Urinary bladder (tissue), 4 donors: ENCODE measurements around the gene VPS9D1. TPM values are rescaled to one million over a fixed set of nuclear protein-coding genes. Genes with fewer than 3 reads are reported as not detected.
"Not testable (repeated sequence)": the region's sequence is repeated elsewhere in the genome, so short reads cannot be mapped to it uniquely, and the experiment has no call there.

Experiments used
- DNase-seq: peaks from one replicate; pipeline ENCODE4 v3.0.0-alpha.2; 2015; ENCODE audit errors: extremely low spot score
- H3K27ac ChIP-seq: one replicate; pipeline ENCODE4 v1.5.1; 2013; ENCODE audit warnings: low read depth, mild to moderate bottlenecking, moderate library complexity
- H3K36me3 ChIP-seq: one replicate; pipeline ENCODE4 v1.6.1; 2013; ENCODE audit warnings: mild to moderate bottlenecking, moderate library complexity; ENCODE audit not compliant: insufficient read depth
- H3K4me1 ChIP-seq: one replicate; pipeline ENCODE4 v1.6.1; 2013; ENCODE audit warnings: mild to moderate bottlenecking, moderate library complexity; ENCODE audit not compliant: insufficient read depth
- H3K4me3 ChIP-seq: one replicate; pipeline ENCODE4 v1.5.1; 2013; ENCODE audit warnings: low read depth, low read length
- WGBS: extraction: QIAGEN DNeasy Blood & Tissue Kit; methylation state at CpG from one replicate; pipeline ENCODE4 v1.1.7; 2013; 5-methylcytosine and 5-hydroxymethylcytosine counted together
- polyA plus RNA-seq: library from polyadenylated mRNA; stranded (reverse); fragments of 200-250 nt; gene quantifications from one replicate; pipeline ENCODE4 v1.2.3, GENCODE V29; 2013
- total RNA-seq: library from RNA; depleted of rRNA; stranded (reverse); fragments of >200 nt; gene quantifications from one replicate; pipeline ENCODE4 v1.2.3, GENCODE V29; 2014
- donor health status: healthy with polysubstance abuse.
- donor health status: healthy.

The VPS9D1 gene
- total and polyA plus RNA-seq, 2 donors = 5.7 to 11.0 TPM

- Histone ChIP-seq H3K4me3 (no peak overlapping the region), H3K27ac (no peak overlapping the region), H3K4me1 (peaks cover 4% of the 10 kb centered on the region), H3K36me3 (peaks cover 3% of the 10 kb centered on the region)
- DNase-seq = no peak
- WGBS = 85% methylated on average over 32 of the region's 32 CpGs
Observed at GRCh38 chr16:89697616-89698331, 22.9 kb downstream of the VPS9D1 start.

DNA sequence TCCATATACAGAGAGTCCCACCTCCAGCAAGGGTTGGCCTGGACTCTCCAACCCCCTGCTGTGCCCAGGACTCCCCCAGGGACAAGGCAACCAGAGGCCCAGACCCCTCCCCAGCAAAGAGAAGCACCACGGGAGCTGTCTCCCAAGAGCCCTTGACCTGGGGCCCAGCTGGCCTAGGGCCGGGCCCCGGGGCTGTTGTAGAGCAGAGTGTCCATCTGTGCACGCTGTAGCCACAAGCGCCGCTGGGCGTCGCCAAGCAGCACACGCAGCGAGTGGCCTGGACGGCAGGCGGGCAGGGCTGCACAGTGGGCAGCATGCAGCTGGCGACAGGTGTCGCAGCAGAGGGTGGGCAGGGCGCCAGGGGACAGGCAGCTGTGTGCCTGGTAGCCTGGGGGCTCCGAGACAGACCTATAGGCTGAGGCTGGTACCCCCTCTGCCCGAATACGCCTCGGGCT, 23.5 kb downstream of the VPS9D1 start:
- no peak overlapping the region for H3K27ac ChIP-seq
- peaks cover 4% of the 10 kb centered on the region for H3K4me1 ChIP-seq
- H3K36me3 ChIP-seq = peaks cover 3% of the 10 kb centered on the region
- WGBS = 87% methylated on average over 19 of the region's 19 CpGs
- no peak overlapping the region for H3K4me3 ChIP-seq
- DNase-seq = no peak

DNA sequence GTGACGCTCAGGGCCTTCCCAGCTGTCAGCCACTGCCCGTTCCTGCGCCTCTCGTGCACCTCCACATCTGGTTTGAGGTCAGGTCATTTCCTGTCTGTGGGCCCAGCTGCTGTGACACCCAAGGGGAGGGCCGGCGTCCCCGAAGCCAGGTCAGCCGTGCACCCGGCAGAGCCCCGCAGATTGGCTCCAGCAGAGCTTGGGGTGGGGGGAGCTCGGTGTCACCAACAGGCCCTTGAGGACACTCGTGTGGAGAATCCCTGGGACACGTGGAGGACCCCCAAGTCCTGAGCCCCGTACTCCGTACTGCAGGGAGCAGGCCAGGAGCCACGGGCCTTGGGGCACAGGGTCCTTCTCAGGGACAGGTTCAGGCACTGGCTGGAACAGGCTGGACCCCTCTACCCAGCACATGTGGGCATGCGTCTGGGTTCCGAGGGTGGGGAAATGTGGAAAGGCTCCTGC, 24.0 kb downstream of the VPS9D1 start:
- WGBS = 69% methylated on average over 18 of the region's 18 CpGs
- no peak for DNase-seq
- peaks cover 3% of the 10 kb centered on the region for H3K36me3 ChIP-seq

GRCh38 chr16:89695875-89696669, 24.6 kb downstream of the VPS9D1 start:
- H3K4me3 ChIP-seq = no peak overlapping the region
- no peak overlapping the region for H3K27ac ChIP-seq
- WGBS = 79% methylated on average over 25 of the region's 25 CpGs
- peaks cover 3% of the 10 kb centered on the region for H3K36me3 ChIP-seq
- peaks cover 4% of the 10 kb centered on the region for H3K4me1 ChIP-seq
- no peak for DNase-seq

More for the DNA sequence above, 24.0 kb downstream of the VPS9D1 start:
- Histone ChIP-seq H3K4me3 (no peak overlapping the region), H3K4me1 (peaks cover 4% of the 10 kb centered on the region), H3K27ac (no peak overlapping the region)

- DNase-seq = no peak
- no peak overlapping the region for H3K27ac ChIP-seq
- WGBS = 90% methylated on average over 31 of the region's 31 CpGs
- H3K36me3 ChIP-seq = peaks cover 3% of the 10 kb centered on the region
- H3K4me1 ChIP-seq = no peaks in the 10 kb centered on the region
- H3K4me3 ChIP-seq = no peak overlapping the region
Observed at GRCh38 chr16:89695086-89695874, 25.4 kb downstream of the VPS9D1 start.

DNA sequence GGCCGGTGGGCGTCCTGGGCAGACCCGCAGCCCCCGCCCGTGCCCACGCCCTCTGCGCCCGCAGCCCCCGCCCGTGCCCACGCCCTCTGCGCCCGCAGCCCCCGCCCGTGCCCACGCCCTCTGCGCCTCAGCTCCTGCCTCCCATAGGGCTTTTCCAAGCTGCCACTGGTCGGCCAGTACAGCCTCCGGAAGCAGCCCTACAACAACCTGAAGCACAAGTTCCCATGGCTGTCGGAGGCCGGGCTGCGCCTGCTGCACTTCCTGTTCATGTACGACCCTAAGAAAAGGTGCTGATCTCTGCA, 26.0 kb downstream of the VPS9D1 start:
- 93% methylated on average over 23 of the region's 23 CpGs for WGBS
- not testable (repeated sequence) for DNase-seq, H3K4me3 ChIP-seq, H3K27ac ChIP-seq, H3K36me3 ChIP-seq, H3K4me1 ChIP-seq

GRCh38 chr16:89693931-89694783, 26.5 kb downstream of the VPS9D1 start:
- no peak overlapping the region for H3K27ac ChIP-seq
- no peak for DNase-seq
- peaks cover 3% of the 10 kb centered on the region for H3K36me3 ChIP-seq
- H3K4me1 ChIP-seq = no peaks in the 10 kb centered on the region
- 87% methylated on average over 32 of the region's 32 CpGs for whole genome bisulfite sequencing
- no peak overlapping the region for H3K4me3 ChIP-seq

DNA sequence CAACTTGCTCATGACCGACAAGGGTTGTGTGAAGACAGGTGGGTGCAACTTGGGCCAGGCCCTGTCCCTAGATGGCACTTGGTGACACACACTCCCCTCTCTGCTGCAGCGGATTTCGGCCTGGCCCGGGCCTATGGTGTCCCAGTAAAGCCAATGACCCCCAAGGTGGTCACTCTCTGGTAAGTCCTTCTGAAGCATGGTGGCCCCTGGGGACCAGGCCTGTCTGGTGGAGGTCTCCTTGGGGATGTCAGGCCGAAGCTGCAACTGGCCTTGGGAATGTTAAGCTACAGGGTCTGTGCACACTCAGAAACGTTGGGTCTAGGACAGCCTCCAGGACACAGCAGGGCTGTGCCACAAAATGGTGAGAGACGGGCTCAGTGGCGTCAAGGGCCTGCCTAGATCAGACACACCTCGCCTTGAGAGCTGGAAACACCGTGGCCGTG, 27.4 kb downstream of the VPS9D1 start:
- Histone ChIP-seq H3K36me3 (peaks cover 3% of the 10 kb centered on the region), H3K27ac (no peak overlapping the region), H3K4me1 (no peaks in the 10 kb centered on the region), H3K4me3 (no peak overlapping the region)
- DNase-seq = no peak
- WGBS = 94% methylated on average over 11 of the region's 11 CpGs

DNA sequence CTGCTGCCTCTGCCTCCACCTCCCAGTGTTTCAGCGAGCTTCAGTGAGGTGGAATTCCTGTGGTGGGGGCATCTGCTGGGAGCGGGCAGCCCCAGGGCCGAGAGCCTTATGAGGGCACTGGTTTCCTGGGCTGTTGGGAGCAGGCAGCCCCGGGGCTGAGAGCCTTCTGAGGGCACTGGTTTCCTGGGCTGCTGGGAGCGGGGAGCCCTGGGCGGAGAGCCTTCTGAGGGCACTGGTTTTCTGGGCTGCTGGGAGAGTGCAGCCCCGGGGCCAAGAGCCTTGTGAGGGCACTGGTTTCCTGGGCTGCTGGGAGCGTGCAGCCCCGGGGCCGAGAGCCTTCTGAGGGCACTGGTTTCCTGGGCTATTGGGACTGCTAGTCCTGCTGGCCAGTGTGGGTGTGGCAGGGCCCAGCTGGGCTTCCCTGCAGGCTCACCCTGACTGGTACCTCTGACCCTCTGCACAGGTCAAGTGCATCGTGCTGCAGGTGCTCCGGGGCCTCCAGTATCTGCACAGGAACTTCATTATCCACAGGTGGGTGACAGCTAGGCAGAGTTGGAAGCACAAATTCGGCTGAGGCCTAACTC, 28.6 kb downstream of the VPS9D1 start:
- Histone ChIP-seq H3K36me3 (peaks cover 3% of the 10 kb centered on the region), H3K4me3 (no peak overlapping the region), H3K27ac (no peak overlapping the region), H3K4me1 (no peaks in the 10 kb centered on the region)
- WGBS = 95% methylated on average over 13 of the region's 13 CpGs
- DNase-seq = no peak

- Histone ChIP-seq H3K36me3 (peaks cover 3% of the 10 kb centered on the region), H3K27ac (no peak overlapping the region), H3K4me1 (no peaks in the 10 kb centered on the region), H3K4me3 (no peak overlapping the region)
- 97% methylated on average over 21 of the region's 21 CpGs for WGBS
- no peak for DNase-seq
Observed at GRCh38 chr16:89691231-89691985, 29.3 kb downstream of the VPS9D1 start.

GRCh38 chr16:89690392-89690901, 30.3 kb downstream of the VPS9D1 start:
- H3K36me3 ChIP-seq = peaks cover 3% of the 10 kb centered on the region
- DNase-seq = no peak
- H3K27ac ChIP-seq = no peak overlapping the region
- WGBS = 89% methylated on average over 16 of the region's 16 CpGs
- no peaks in the 10 kb centered on the region for H3K4me1 ChIP-seq
- no peak overlapping the region for H3K4me3 ChIP-seq

DNA sequence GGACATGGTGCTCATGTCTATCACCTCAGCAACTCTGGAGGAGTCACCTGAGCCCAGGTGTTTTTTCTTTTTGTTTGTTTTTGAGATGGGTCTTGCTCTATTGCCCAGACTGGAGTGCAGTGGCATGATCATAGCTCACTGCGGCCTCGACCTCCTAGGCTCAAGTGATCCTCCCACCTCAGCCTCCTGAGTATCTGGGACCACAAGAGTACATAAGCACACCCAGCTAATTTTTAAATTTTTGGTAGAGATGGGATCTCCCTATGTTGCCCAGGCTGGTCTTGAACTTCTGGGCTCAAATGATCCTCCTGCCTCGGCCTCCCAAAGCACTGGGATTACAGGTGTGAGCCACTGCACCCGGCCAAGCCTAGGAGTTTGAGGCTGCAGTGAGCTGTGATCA, 31.1 kb downstream of the VPS9D1 start:
- not testable (repeated sequence) for H3K36me3 ChIP-seq, H3K4me3 ChIP-seq, DNase-seq, H3K4me1 ChIP-seq, H3K27ac ChIP-seq
- WGBS = 96% methylated on average over 4 of the region's 4 CpGs
